Central memory CD8-positive, alpha-beta T cell (primary cell): ENCODE measurements around the gene STK17A.

ENCODE experiments used
- ATAC-seq: fragments of 150-1000 bp; cut with Tn5 transposase; replicated peaks from 2 replicates; pipeline ENCODE4 v1.10.0; 2022; ENCODE audit warnings: mild to moderate bottlenecking, moderate FRiP score, moderate number of reproducible peaks; ENCODE audit not compliant: poor library complexity, severe bottlenecking; ENCODE audit errors: extremely low read depth
- DNase-seq, 2 donors: peaks; one replicate each; pipeline ENCODE4 v3.0.0; 2021; ENCODE audit warnings: low spot score in 2 of 2
- H3K27ac Mint-ChIP-seq: one replicate; pipeline ENCODE4 v1.8.0; 2022; ENCODE audit warnings: low read depth, mild to moderate bottlenecking, moderate library complexity, mixed read lengths
- H3K27me3 Mint-ChIP-seq: one replicate; pipeline ENCODE4 v1.8.0; 2022; ENCODE audit warnings: mixed read lengths
- H3K36me3 Mint-ChIP-seq: one replicate; pipeline ENCODE4 v1.8.0; 2022; ENCODE audit warnings: mild to moderate bottlenecking, moderate library complexity, mixed read lengths; ENCODE audit not compliant: insufficient read depth
- H3K4me1 Mint-ChIP-seq: one replicate; pipeline ENCODE4 v1.8.0; 2022; ENCODE audit warnings: mixed read lengths
- H3K4me3 Mint-ChIP-seq: one replicate; pipeline ENCODE4 v1.8.0; 2022; ENCODE audit warnings: mild to moderate bottlenecking, moderate library complexity, mixed read lengths
- H3K9me3 Mint-ChIP-seq: one replicate; pipeline ENCODE4 v1.8.0; 2022; ENCODE audit warnings: mixed read lengths

STK17A gene

GRCh38 chr7:43553999-43554398 is 28.9 kb upstream of the STK17A start:
- Mint-ChIP-seq H3K36me3 (no peaks in the 10 kb centered on the region), H3K27ac (no peak overlapping the region), H3K27me3 (peaks cover 59% of the 10 kb centered on the region), H3K9me3 (no peaks in the 10 kb centered on the region), H3K4me1 (peaks cover 11% of the 10 kb centered on the region), H3K4me3 (no peak overlapping the region)
- DNase-seq (no peak), ATAC-seq (peak; percentile 36)

- no peak overlapping the region for H3K27ac Mint-ChIP-seq
These were observed 28.5 kb upstream of the STK17A start for GRCh38 chr7:43554423-43554822.

GRCh38 chr7:43557831-43558495 is 24.9 kb upstream of the STK17A start:
- Mint-ChIP-seq H3K36me3 (no peaks in the 10 kb centered on the region), H3K9me3 (no peaks in the 10 kb centered on the region), H3K4me3 (no peak overlapping the region), H3K27ac (no peak overlapping the region), H3K4me1 (peaks cover 11% of the 10 kb centered on the region), H3K27me3 (peaks cover 58% of the 10 kb centered on the region)
- DNase-seq (no peak), ATAC-seq (no peak)

More at GRCh38 chr7:43554423-43554822, 28.5 kb upstream of the STK17A start:
- Mint-ChIP-seq H3K27me3 (peaks cover 60% of the 10 kb centered on the region), H3K9me3 (no peaks in the 10 kb centered on the region), H3K36me3 (no peaks in the 10 kb centered on the region), H3K4me1 (peaks cover 11% of the 10 kb centered on the region), H3K4me3 (no peak overlapping the region)
- no peak for DNase-seq
- ATAC-seq = no peak

- no peak overlapping the region for H3K4me3 Mint-ChIP-seq
- H3K36me3 Mint-ChIP-seq = no peaks in the 10 kb centered on the region
- H3K9me3 Mint-ChIP-seq = no peaks in the 10 kb centered on the region
- H3K27me3 Mint-ChIP-seq = peaks cover 62% of the 10 kb centered on the region
- peaks cover 4% of the 10 kb centered on the region for H3K4me1 Mint-ChIP-seq
- DNase-seq (no peak), ATAC-seq (no peak)
- no peak overlapping the region for H3K27ac Mint-ChIP-seq
These were observed 23.6 kb upstream of the STK17A start for GRCh38 chr7:43559171-43559945.

DNA sequence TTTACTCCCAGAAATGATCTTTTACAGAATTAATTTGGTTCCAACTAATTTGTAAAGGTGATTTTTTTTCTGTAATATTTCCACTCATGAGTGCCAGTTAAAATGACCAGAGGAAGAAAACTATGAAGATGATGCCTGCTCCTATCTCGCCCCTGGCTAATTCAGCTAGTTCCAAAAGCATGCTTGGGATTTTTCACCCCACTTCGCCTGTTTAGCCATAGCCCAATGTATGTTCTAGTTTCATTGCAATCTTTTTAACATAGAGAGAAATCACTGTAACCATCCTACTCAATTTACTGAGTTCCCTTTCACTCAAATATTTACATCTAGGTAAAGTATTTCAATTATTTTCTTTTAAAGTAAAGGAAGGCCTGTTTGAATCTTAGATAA is 23.0 kb upstream of the STK17A start:
- Mint-ChIP-seq H3K4me3 (no peak overlapping the region), H3K4me1 (no peaks in the 10 kb centered on the region), H3K9me3 (no peaks in the 10 kb centered on the region), H3K27me3 (peaks cover 62% of the 10 kb centered on the region), H3K36me3 (no peaks in the 10 kb centered on the region), H3K27ac (no peak overlapping the region)
- DNase-seq = no peak
- ATAC-seq = no peak

DNA sequence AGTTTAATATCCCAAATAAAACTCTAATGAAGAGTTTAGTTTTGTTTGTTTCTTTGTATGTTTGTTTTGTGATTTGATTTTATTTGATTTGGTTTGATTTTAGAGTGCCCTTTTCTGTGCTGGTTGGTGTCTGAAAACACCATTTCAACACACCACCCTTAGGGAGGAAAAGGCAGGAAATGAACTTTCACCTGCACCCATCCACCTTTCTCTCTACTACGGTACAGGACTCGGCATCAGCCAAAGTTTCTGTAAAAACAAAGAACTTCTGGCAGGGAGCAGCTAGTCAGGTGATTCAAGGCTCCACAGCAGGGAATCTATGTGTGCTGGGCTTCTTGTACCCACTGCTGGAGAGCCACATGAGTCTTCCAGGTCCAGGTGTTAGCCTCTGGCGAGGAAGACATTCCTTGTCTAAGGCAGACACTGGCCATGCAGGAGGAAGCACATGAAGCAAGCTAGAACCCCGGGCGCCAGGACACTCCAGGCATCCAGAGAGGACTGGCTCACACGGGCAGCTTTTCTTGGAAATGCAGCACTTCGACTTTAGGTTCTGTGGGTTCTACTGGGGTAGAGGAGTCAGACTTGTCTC is 22.1 kb upstream of the STK17A start:
- Mint-ChIP-seq H3K27me3 (peaks cover 63% of the 10 kb centered on the region), H3K4me1 (no peaks in the 10 kb centered on the region), H3K4me3 (no peak overlapping the region), H3K9me3 (no peaks in the 10 kb centered on the region), H3K27ac (no peak overlapping the region), H3K36me3 (no peaks in the 10 kb centered on the region)
- no peak for DNase-seq
- ATAC-seq = no peak

DNA sequence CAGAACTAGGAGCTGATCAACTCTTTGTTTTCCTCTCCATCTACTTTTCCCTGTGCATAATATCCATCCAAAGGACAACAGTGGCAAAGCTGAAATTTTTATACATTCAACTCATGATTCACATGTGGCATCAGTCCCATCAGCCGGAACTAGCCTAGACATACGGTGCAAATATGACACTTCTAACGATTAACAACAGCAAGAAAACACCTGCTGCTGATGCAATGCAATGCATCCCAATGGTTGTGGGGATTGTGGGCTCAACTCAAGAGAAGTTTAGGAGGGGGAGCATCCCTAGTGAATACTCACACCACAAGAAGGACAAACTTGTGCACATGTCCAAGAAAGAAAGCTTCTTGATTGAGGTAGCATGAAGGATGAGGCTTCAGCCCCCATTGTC is 20.5 kb upstream of the STK17A start:
- no peak for DNase-seq
- H3K36me3 Mint-ChIP-seq = no peaks in the 10 kb centered on the region
- no peaks in the 10 kb centered on the region for H3K9me3 Mint-ChIP-seq
- H3K27me3 Mint-ChIP-seq = peaks cover 56% of the 10 kb centered on the region
- H3K4me1 Mint-ChIP-seq = no peaks in the 10 kb centered on the region
- H3K27ac Mint-ChIP-seq = no peak overlapping the region
- H3K4me3 Mint-ChIP-seq = no peak overlapping the region
- no peak for ATAC-seq

- Mint-ChIP-seq H3K9me3 (no peaks in the 10 kb centered on the region), H3K36me3 (no peaks in the 10 kb centered on the region), H3K4me3 (no peak overlapping the region), H3K27ac (no peak overlapping the region), H3K4me1 (no peaks in the 10 kb centered on the region), H3K27me3 (peaks cover 40% of the 10 kb centered on the region)
- ATAC-seq (no peak), DNase-seq (no peak)
These were observed 17.1 kb upstream of the STK17A start for GRCh38 chr7:43565786-43566185.

- no peak overlapping the region for H3K27ac Mint-ChIP-seq
- peaks cover 13% of the 10 kb centered on the region for H3K27me3 Mint-ChIP-seq
These were observed 14.4 kb upstream of the STK17A start for GRCh38 chr7:43568529-43568928.

DNA sequence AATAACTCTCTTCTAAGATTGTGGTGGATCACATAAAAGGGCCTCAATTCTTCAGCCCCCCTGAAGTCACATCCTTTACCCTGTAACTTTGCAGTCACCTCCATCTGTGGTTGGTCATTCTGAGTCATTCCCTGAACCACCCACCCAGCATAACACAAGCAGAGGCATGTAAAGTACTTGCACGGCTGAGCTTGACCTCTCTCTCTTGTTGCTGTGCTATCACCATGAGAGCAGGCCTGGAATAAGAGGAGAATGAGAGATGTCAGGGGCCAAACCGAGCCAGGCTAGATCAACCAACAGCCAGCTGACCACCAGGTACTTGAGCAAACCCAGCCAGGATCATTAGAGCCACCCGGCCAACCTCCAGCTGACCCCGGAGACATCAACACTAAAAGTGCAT is 13.5 kb upstream of the STK17A start:
- Mint-ChIP-seq H3K9me3 (no peaks in the 10 kb centered on the region), H3K27ac (no peak overlapping the region), H3K27me3 (peaks cover 11% of the 10 kb centered on the region), H3K36me3 (no peaks in the 10 kb centered on the region), H3K4me3 (no peak overlapping the region), H3K4me1 (no peaks in the 10 kb centered on the region)
- DNase-seq (no peak), ATAC-seq (no peak)

More at GRCh38 chr7:43568529-43568928, 14.4 kb upstream of the STK17A start:
- ATAC-seq (no peak), DNase-seq (no peak)
- no peaks in the 10 kb centered on the region for H3K4me1 Mint-ChIP-seq
- H3K9me3 Mint-ChIP-seq = no peaks in the 10 kb centered on the region
- H3K36me3 Mint-ChIP-seq = no peaks in the 10 kb centered on the region
- H3K4me3 Mint-ChIP-seq = no peak overlapping the region

GRCh38 chr7:43570688-43571365 is 12.1 kb upstream of the STK17A start:
- Mint-ChIP-seq H3K9me3 (no peaks in the 10 kb centered on the region), H3K36me3 (no peaks in the 10 kb centered on the region), H3K4me3 (no peak overlapping the region), H3K4me1 (no peaks in the 10 kb centered on the region), H3K27ac (no peak overlapping the region), H3K27me3 (no peaks in the 10 kb centered on the region)
- ATAC-seq (no peak), DNase-seq (no peak)

GRCh38 chr7:43572516-43573049 is 10.3 kb upstream of the STK17A start:
- Mint-ChIP-seq H3K9me3 (no peaks in the 10 kb centered on the region), H3K36me3 (no peaks in the 10 kb centered on the region), H3K27me3 (no peaks in the 10 kb centered on the region), H3K4me3 (no peak overlapping the region), H3K27ac (no peak overlapping the region), H3K4me1 (no peaks in the 10 kb centered on the region)
- no peak for DNase-seq
- peak; percentile 67 for ATAC-seq
